ENCODE measurements around the gene ZBTB2.

DNA sequence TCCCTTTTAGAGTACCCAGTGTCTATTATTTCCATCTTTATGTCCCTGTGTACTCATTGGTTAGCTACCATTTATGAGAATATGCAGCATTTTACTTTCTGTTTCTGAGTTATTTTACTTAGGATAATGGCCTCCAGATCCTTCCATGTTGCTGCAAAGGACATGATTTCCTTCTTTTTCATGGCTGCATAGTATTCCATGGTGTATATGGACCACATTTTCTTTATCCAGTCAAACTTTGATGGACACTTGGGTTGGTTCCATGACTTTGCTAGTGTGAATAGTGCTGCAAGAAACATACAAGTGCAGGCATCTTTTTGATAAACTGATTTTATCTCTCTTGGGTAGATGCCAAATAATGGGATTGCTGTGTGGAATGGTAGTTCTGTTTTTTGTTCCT, 55.4 kb downstream of the ZBTB2 start:
- TF ChIP-seq, protein P1, sequence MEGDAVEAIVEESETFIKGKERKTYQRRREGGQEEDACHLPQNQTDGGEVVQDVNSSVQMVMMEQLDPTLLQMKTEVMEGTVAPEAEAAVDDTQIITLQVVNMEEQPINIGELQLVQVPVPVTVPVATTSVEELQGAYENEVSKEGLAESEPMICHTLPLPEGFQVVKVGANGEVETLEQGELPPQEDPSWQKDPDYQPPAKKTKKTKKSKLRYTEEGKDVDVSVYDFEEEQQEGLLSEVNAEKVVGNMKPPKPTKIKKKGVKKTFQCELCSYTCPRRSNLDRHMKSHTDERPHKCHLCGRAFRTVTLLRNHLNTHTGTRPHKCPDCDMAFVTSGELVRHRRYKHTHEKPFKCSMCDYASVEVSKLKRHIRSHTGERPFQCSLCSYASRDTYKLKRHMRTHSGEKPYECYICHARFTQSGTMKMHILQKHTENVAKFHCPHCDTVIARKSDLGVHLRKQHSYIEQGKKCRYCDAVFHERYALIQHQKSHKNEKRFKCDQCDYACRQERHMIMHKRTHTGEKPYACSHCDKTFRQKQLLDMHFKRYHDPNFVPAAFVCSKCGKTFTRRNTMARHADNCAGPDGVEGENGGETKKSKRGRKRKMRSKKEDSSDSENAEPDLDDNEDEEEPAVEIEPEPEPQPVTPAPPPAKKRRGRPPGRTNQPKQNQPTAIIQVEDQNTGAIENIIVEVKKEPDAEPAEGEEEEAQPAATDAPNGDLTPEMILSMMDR (IDR thresholded peaks at IDR 0.05; ENCODE audit: low read depth, low read length, poor library complexity, severe bottlenecking), result no peak
- TF ChIP-seq EZH2phosphoT487 (IDR thresholded peaks at IDR 0.05; ENCODE audit: borderline replicate concordance, low read length), result no peak

All from DOHH2 (cell line).